Heart right ventricle (tissue), 16 donors: ENCODE data around the gene ATP1A2. TPM values are rescaled to one million over a fixed set of nuclear protein-coding genes. Genes with fewer than 3 reads are reported as not detected.

Source experiments
- ATAC-seq, 8 donors: fragments of 200-7000 bp; cut with Tn5 transposase; one replicate each; pipeline ENCODE4 v1.9.1; 2020; ENCODE audit warnings: mild to moderate bottlenecking in 8 of 8, moderate library complexity in 8 of 8, moderate number of reproducible peaks in 1 of 8
- DNase-seq, 2 donors: peaks; one replicate each; pipeline ENCODE4 v3.0.0-alpha.2; 2020
- H3K27ac ChIP-seq, 10 donors: fragments of 200-600 bp; sonication (generic) in 2 of 10; one replicate each; pipeline versions ENCODE4 v1.5.0 to v1.8.0; 2020 to 2022; ENCODE audit warnings: mild to moderate bottlenecking in 3 of 10
- H3K27me3 ChIP-seq, 7 donors: fragments of 200-600 bp; one replicate each; pipeline ENCODE4 v1.8.0; 2021 to 2022; ENCODE audit warnings: mild to moderate bottlenecking in 2 of 7
- H3K36me3 ChIP-seq, 9 donors: fragments of 200-600 bp; sonication (generic) in 1 of 9; one replicate each; pipeline versions ENCODE4 v1.5.0 to v1.8.0; 2020 to 2022; ENCODE audit warnings: mild to moderate bottlenecking in 2 of 9
- H3K4me1 ChIP-seq, 9 donors: fragments of 200-600 bp; sonication (generic) in 1 of 9; one replicate each; pipeline versions ENCODE4 v1.5.0 to v1.8.0; 2020 to 2022; ENCODE audit warnings: mild to moderate bottlenecking in 4 of 9
- H3K4me3 ChIP-seq, 10 donors: fragments of 200-600 bp; sonication (generic) in 2 of 10; one replicate each; pipeline versions ENCODE4 v1.5.0 to v1.8.0; 2020 to 2022; ENCODE audit warnings: mild to moderate bottlenecking in 7 of 10, moderate library complexity in 2 of 10
- H3K9me3 ChIP-seq, 11 donors: fragments of 200-600 bp in 10 of 11; sonication (generic) in 2 of 11; one replicate each; pipeline versions ENCODE4 v1.5.0 to v1.8.0; 2013 to 2022; ENCODE audit warnings: mild to moderate bottlenecking in 2 of 11, control low read depth in 1 of 11, moderate library complexity in 1 of 11
- WGBS, 2 donors: extraction: QIAGEN DNeasy Blood & Tissue Kit; methylation state at CpG; one replicate each; pipeline ENCODE4 v1.1.7; 2013; ENCODE audit warnings: inconsistent platforms in 1 of 2; 5-methylcytosine and 5-hydroxymethylcytosine counted together
- intact Hi-C, 10 donors: fragments of 100-400 bp; cut with DNase I; formaldehyde crosslinking; loops; one replicate each; pipeline versions ENCODE4 v1.11.1 to v1.14.2; 2022
- polyA plus RNA-seq, 2 donors: library from polyadenylated mRNA; stranded (reverse); fragments of 200-250 nt; gene quantifications; one replicate each; pipeline ENCODE4 v1.2.3, GENCODE V29; 2013
- total RNA-seq, 10 donors: library from RNA; stranded (reverse); fragmentation: NEBNext Ultra II Directional in 3 of 10; extraction: Animal tissue kit (Norgen Biotek cat#: 25700) in 3 of 10; gene quantifications; one replicate each; pipeline versions ENCODE4 v1.2.1 to v1.2.4, GENCODE V29; 2021 to 2023
- TF ChIP-seq, protein P1 (sequence below), 9 donors: fragments of 200-600 bp; sonication (generic) in 2 of 9; IDR thresholded peaks; one replicate each; pipeline versions ENCODE4 v1.5.0 to v1.8.0; 2021 to 2022; ENCODE audit warnings: antibody characterized with exemption in 9 of 9, mild to moderate bottlenecking in 5 of 9, moderate library complexity in 1 of 9
- donor health status: Arrhythmogenic right ventricular cardiomyopathy.
- donor health status: ischemic (EF 13 %, LVEDD 7.1; RV severe dilation, severe dysfunction).
- donor health status: healthy with polysubstance abuse.
- donor health status: DM: no; HTN: yes; CAD: no.
- donor health status: DM: no; HTN: no; CAD: no.
- donor health status: ischemic (EF 25% LVEDD 6.9; RV normal size, moderate dysfunction).
- donor health status: ischemic (EF 25% LVEDD 5.7; RV mildly dilated, moderate dysfunction).
- donor health status: healthy.
- donor health status: DM: yes; HTN: yes; CAD: no.
- donor health status: Ischemic cardiomyopathy.
- donor health status: ischemic (EF 35%, LVEDD 5.7; RV mildly dilated, moderate dysfunction).
- donor health status: nonischemic (EF 11% LVEDD 7.7; RV severe dilation, severe dysfunction).
- donor health status: DM: yes; HTN: yes; CAD: no.
- donor health status: PGD.
- donor health status: ischemic (EF 29% LVEDD 5.4; RV normal size, mild dysfunction).
- donor health status: nonischemic (EF 23%, LVEDD 6.1; RV moderate dilation, normal function).

Gene ATP1A2
- total and polyA plus RNA-seq, 12 donors, result 14.2 to 342 (median 190) TPM

DNA sequence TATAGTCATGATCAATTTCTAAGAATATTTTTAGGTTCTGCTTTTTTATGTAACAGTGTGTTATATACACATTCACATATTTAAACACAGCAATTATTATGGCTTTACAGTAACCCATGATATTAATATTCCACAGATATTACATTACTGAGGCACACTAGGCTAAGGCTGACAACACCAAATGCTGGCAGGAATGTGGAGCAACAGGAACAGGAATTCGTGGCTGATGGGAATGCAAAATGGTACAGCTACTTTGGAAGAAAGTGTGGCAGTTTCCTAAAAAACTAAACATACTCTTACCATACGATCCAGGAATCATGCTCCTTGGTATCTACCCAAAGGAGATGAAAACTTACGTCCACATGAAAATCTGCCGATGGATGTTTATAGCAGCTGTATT, 36.1 kb upstream of the ATP1A2 start:
- no peaks in the 10 kb centered on the region for H3K36me3 ChIP-seq
- 73 to 77% methylated on average over 4 of the region's 4 CpGs for WGBS, 2 donors
- H3K27ac ChIP-seq, result no peak overlapping the region
- TF ChIP-seq, protein P1, sequence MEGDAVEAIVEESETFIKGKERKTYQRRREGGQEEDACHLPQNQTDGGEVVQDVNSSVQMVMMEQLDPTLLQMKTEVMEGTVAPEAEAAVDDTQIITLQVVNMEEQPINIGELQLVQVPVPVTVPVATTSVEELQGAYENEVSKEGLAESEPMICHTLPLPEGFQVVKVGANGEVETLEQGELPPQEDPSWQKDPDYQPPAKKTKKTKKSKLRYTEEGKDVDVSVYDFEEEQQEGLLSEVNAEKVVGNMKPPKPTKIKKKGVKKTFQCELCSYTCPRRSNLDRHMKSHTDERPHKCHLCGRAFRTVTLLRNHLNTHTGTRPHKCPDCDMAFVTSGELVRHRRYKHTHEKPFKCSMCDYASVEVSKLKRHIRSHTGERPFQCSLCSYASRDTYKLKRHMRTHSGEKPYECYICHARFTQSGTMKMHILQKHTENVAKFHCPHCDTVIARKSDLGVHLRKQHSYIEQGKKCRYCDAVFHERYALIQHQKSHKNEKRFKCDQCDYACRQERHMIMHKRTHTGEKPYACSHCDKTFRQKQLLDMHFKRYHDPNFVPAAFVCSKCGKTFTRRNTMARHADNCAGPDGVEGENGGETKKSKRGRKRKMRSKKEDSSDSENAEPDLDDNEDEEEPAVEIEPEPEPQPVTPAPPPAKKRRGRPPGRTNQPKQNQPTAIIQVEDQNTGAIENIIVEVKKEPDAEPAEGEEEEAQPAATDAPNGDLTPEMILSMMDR (IDR thresholded peaks at IDR 0.05), result no peak
- H3K4me1 ChIP-seq, result peaks cover 0 to 46% (median 5%) of the 10 kb centered on the region in 9 donors
- no peak overlapping the region for H3K4me3 ChIP-seq
- H3K9me3 ChIP-seq, result no peaks in the 10 kb centered on the region
- H3K27me3 ChIP-seq, result peaks cover 6 to 89% (median 72%) of the 10 kb centered on the region in 7 donors
- intact Hi-C loops, result no loop called here
- ATAC-seq, result no peak
- no peak for DNase-seq

DNA sequence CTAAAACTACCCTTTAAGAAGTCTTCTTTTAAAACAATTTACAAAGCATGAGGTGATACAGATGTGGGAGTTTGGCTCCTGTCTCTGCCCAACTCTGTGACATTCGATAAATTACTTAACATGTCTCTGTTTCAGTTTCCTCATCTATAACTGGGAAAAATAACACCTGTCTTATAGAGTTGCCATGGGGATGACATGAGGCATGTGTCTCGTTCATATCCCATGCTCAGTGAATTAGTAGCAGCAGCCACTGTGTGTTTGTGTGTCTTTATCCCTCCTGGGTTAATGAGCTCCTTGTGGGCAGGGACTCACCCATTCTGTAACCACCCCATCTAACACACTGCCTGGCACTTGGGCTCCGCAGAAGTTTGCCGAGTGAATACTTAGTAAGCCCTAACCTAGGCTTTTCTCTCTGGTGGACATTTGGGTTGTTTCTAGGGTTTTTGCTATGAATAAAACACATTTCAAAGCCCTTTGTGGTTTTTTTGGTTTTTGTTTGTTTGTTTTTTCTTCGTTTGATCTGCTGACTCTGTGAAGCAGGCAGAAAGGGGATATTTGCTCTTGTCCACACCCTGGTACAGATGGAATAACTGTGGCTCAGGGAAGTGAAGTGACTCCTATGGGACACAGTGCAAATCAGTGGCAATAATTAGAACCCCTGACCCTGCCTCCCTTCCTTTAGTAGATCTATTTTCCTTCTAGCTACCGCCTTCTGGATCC, 35.0 kb upstream of the ATP1A2 start:
- no peaks in the 10 kb centered on the region for H3K9me3 ChIP-seq
- TF ChIP-seq, protein P1 (IDR thresholded peaks at IDR 0.05), result no peak
- no peak overlapping the region for H3K27ac ChIP-seq
- H3K4me3 ChIP-seq, result no peak overlapping the region
- H3K4me1 ChIP-seq, result peaks cover 0 to 37% (median 5%) of the 10 kb centered on the region in 9 donors
- DNase-seq (no peak), ATAC-seq (no peak)
- 63 to 64% methylated on average over 6 of the region's 6 CpGs for WGBS, 2 donors
- H3K36me3 ChIP-seq, result no peaks in the 10 kb centered on the region
- intact Hi-C loops, result loop anchor here in 6 of 10 donors (5.0 to 10.0 kb wide), 2 partner anchors 33 to 294 kb away; no protein-coding TSS in a partner anchor
- peaks cover 6 to 88% (median 73%) of the 10 kb centered on the region in 7 donors for H3K27me3 ChIP-seq

DNA sequence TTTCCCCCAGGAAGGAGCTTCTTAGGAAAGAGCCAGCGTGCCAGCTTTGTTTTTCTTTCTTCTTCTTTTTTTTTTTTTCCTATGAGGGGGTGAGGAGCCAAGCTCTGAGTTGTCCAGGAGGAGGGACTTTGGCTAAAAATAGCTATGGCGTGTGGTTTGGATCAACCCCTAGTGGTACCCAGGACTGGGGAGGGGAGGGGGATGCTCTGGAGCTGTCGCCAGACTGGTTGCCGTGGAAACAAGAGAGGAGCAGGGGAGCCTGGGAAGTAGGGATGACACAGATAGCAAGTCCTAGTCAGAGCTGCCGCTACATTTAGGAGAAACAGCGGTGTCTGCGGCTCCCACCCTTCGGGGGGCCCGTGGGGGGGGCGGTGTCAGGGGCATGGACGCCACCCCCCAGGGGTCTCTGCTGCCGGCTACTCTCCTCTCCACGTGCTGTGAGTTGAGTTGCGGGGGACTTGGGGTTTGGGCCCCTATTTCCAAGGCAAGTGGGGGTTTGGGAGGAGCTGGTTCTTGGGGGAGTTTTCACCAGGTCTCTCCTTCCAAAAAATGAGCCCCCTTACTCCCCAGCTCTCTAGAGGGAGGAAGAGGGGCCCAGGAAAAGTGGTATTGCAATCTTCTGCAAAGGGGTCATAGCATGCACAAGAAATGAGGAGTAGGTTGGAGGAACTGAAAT, 34.2 kb upstream of the ATP1A2 start, which contains the start of gene KCNJ9:
Gene KCNJ9 (plus strand): TSS at position 278 of the 676 bp plus-strand sequence. CDS start 2,493 bp downstream, outside the sequence.
- Histone ChIP-seq H3K36me3 (no peaks in the 10 kb centered on the region), H3K4me3 (no peak within 1 kb of the TSS), H3K27me3 (peaks cover 6 to 79% (median 73%) of the 10 kb centered on the region in 7 donors), H3K27ac (no peak within 1 kb of the TSS), H3K4me1 (peaks cover 0 to 31% (median 7%) of the 10 kb centered on the region in 9 donors), H3K9me3 (no peaks in the 10 kb centered on the region)
- intact Hi-C loops, result loop anchor here in 6 of 10 donors (5.0 to 10.0 kb wide), 2 partner anchors 34 to 293 kb away; no protein-coding TSS in a partner anchor
- 13 to 20% methylated on average over 14 of the region's 14 CpGs for WGBS, 2 donors
- no peak for ATAC-seq
- TF ChIP-seq, protein P1 (IDR thresholded peaks at IDR 0.05), result no peak
- no peak for DNase-seq

DNA sequence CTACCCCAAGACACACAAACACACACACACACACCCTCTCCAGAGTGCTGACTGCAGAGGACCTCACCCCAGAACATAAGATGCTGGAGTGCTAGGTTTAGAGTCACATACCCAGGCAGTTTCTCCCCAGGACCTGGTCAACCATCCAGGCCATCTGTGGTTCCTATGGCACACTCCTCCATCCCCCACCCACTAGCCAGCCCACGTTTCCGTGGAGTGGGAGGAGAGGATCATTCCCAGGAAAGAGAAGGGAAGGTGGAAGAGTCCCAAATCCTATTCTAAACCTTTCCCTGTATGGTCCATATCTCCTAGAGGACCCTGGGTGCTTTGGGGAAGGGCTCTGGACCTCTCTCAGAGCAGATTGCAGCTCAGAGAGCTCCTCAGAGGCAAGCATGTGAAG, 33.1 kb upstream of the ATP1A2 start:
- intact Hi-C loops, result loop anchor here in 6 of 10 donors (5.0 to 10.0 kb wide), 2 partner anchors 35 to 292 kb away; no protein-coding TSS in a partner anchor
- Histone ChIP-seq H3K36me3 (no peaks in the 10 kb centered on the region), H3K27me3 (peaks cover 6 to 72% (median 69%) of the 10 kb centered on the region in 7 donors), H3K4me3 (no peak overlapping the region), H3K4me1 (peaks cover 0 to 22% (median 7%) of the 10 kb centered on the region in 9 donors), H3K27ac (no peak overlapping the region), H3K9me3 (no peaks in the 10 kb centered on the region)
- TF ChIP-seq, protein P1 (IDR thresholded peaks at IDR 0.05), result no peak
- ATAC-seq (no peak), DNase-seq (no peak)
- WGBS, 2 donors, result 47 to 50% methylated on average over 2 of the region's 2 CpGs
